ENCODE measurements around the gene RPAP3. TPM values are rescaled to one million over a fixed set of nuclear protein-coding genes. Genes with fewer than 3 reads are reported as not detected.

The RPAP3 gene
- total RNA-seq, 2 donors from 2014 or later, result 6.0 to 6.9 TPM

- ATAC-seq (no peak), DNase-seq (no peak)
- TF ChIP-seq POLR2A (IDR thresholded peaks at IDR 0.05), result no peak
- no peak for TF ChIP-seq CTCF (IDR thresholded peaks at IDR 0.05)
- 85 to 92% methylated on average over 8 of the region's 8 CpGs for WGBS, 2 donors
- Histone ChIP-seq H3K27me3 (no peaks in the 10 kb centered on the region), H3K9me3 (no peaks in the 10 kb centered on the region), H3K36me3 (replicated peaks in 1 of 2; ENCODE audit: insufficient read depth in 1 of 2, low read depth in 2 of 2) (no peaks in the 10 kb centered on the region), H3K4me1 (peaks cover 10% of the 10 kb centered on the region), H3K4me3 (no peak within 1 kb of the TSS), H3K27ac (no peak within 1 kb of the TSS)
- intact Hi-C loops (cut with DNase I), result no loop called here
Measured at GRCh38 chr12:47725091-47725772, 19.4 kb upstream of the RPAP3 start, which contains the start of gene ENDOU. Gene ENDOU (minus strand): TSS chr12:47725490. CDS start chr12:47725413, 77 bp downstream.

- H3K4me3 ChIP-seq, result no peak overlapping the region
- DNase-seq, result no peak
- H3K27ac ChIP-seq, result no peak overlapping the region
- ATAC-seq, result no peak
- TF ChIP-seq CTCF (IDR thresholded peaks at IDR 0.05) (no peak), POLR2A (IDR thresholded peaks at IDR 0.05) (no peak)
- 79 to 80% methylated on average over 5 of the region's 5 CpGs for WGBS, 2 donors
- no peaks in the 10 kb centered on the region for H3K27me3 ChIP-seq
- no peaks in the 10 kb centered on the region for H3K36me3 ChIP-seq (replicated peaks in 1 of 2; ENCODE audit: insufficient read depth in 1 of 2, low read depth in 2 of 2)
- intact Hi-C loops (cut with DNase I), result no loop called here
- H3K4me1 ChIP-seq, result no peaks in the 10 kb centered on the region
- no peaks in the 10 kb centered on the region for H3K9me3 ChIP-seq
Measured at GRCh38 chr12:47722941-47723631, 17.3 kb upstream of the RPAP3 start.

- peaks cover 8% of the 10 kb centered on the region for H3K4me1 ChIP-seq
- H3K36me3 ChIP-seq (replicated peaks in 1 of 2; ENCODE audit: insufficient read depth in 1 of 2, low read depth in 2 of 2), result no peaks in the 10 kb centered on the region
- H3K4me3 ChIP-seq, result no peak overlapping the region
- no peaks in the 10 kb centered on the region for H3K27me3 ChIP-seq
- H3K27ac ChIP-seq, result no peak overlapping the region
- ATAC-seq (no peak), DNase-seq (no peak)
- intact Hi-C loops (cut with DNase I), result no loop called here
- WGBS, 2 donors, result 54 to 58% methylated on average over 7 of the region's 7 CpGs
- no peaks in the 10 kb centered on the region for H3K9me3 ChIP-seq
- TF ChIP-seq CTCF (IDR thresholded peaks at IDR 0.05) (no peak), POLR2A (IDR thresholded peaks at IDR 0.05) (no peak)
Measured at GRCh38 chr12:47722136-47722834, 16.5 kb upstream of the RPAP3 start.

GRCh38 chr12:47721431-47721973 is 15.7 kb upstream of the RPAP3 start:
- no peak for TF ChIP-seq POLR2A (IDR thresholded peaks at IDR 0.05)
- TF ChIP-seq CTCF (IDR thresholded peaks at IDR 0.05), result no peak
- Histone ChIP-seq H3K36me3 (replicated peaks in 1 of 2; ENCODE audit: insufficient read depth in 1 of 2, low read depth in 2 of 2) (no peaks in the 10 kb centered on the region), H3K9me3 (no peaks in the 10 kb centered on the region), H3K4me1 (peaks cover 12% of the 10 kb centered on the region), H3K27me3 (no peaks in the 10 kb centered on the region), H3K4me3 (no peak overlapping the region), H3K27ac (no peak overlapping the region)
- no peak for ATAC-seq
- WGBS, 2 donors, result 85 to 91% methylated on average over 9 of the region's 9 CpGs
- intact Hi-C loops (cut with DNase I), result no loop called here
- no peak for DNase-seq

All from body of pancreas (tissue), 4 donors.